NCI-H187 treated with DMSO at 0.1 percent for 48 hours (cell line): ENCODE results near the gene PSME3.
"Not testable (repeated sequence)": the region's sequence is repeated elsewhere in the genome, so short reads cannot be mapped to it uniquely, and the experiment has no call there.

ENCODE experiments used
- DNase-seq: peaks from one replicate; lab custom pipeline; 2025; lab: John Stamatoyannopoulos, UW

The PSME3 gene

GRCh38 chr17:42878123-42878880 lies 45.1 kb downstream of the PSME3 start:
- no peak for DNase-seq

GRCh38 chr17:42878924-42879595 lies 45.9 kb downstream of the PSME3 start:
- DNase-seq = no peak

GRCh38 chr17:42879596-42879985 lies 46.4 kb downstream of the PSME3 start:
- DNase-seq = no peak

GRCh38 chr17:42880776-42881310 lies 47.6 kb downstream of the PSME3 start:
- no peak for DNase-seq

GRCh38 chr17:42881706-42882105 lies 48.5 kb downstream of the PSME3 start:
- DNase-seq = not testable (repeated sequence)

- no peak for DNase-seq
Measured at GRCh38 chr17:42882166-42882565, 49.0 kb downstream of the PSME3 start.

- DNase-seq = no peak
Measured at GRCh38 chr17:42883802-42884558, 50.8 kb downstream of the PSME3 start.

- not testable (repeated sequence) for DNase-seq
Measured at GRCh38 chr17:42885806-42886205, 52.6 kb downstream of the PSME3 start.

- no peak for DNase-seq
Measured at GRCh38 chr17:42886283-42887176, 53.3 kb downstream of the PSME3 start.

- DNase-seq = no peak
Measured at GRCh38 chr17:42889809-42890208, 56.6 kb downstream of the PSME3 start.

- DNase-seq = no peak
Measured at GRCh38 chr17:42891539-42892152, 58.4 kb downstream of the PSME3 start.

GRCh38 chr17:42893359-42893758 lies 60.2 kb downstream of the PSME3 start:
- no peak for DNase-seq
